Caco-2 (cell line): Measurements from ENCODE around the gene ZNF684. TPM values are rescaled to one million over a fixed set of nuclear protein-coding genes. Genes with fewer than 3 reads are reported as not detected.

Experiments used
- BruUV-seq: library from RNA; stranded (reverse); fragments of 400-500 nt; replicated peaks from 2 replicates; lab custom pipeline; 2021; lab: Mats Ljungman, UMichigan
- CTCF ChIA-PET: fragments of 300-600 bp; sonication (Branson Sonifier 250); formaldehyde crosslinking; loops from one replicate; lab custom pipeline; 2022; ENCODE audit warnings: antibody characterized with exemption; lab: Charles Lee
- POLR2A ChIA-PET: fragments of 300-600 bp; sonication (Branson Sonifier 250); formaldehyde crosslinking; loops from one replicate; lab custom pipeline; 2022; ENCODE audit warnings: antibody characterized with exemption; lab: Charles Lee
- DNase-seq, 2 experiments: peaks; one replicate each; pipeline versions ENCODE4 v3.0.0 to v3.0.0-alpha.2; 2020 to 2022
- H3K27me3 ChIP-seq: replicated peaks from 2 replicates; pipeline ENCODE4 v1.6.0; 2011; ENCODE audit warnings: low read length; ENCODE audit not compliant: control insufficient read depth, insufficient read depth
- H3K36me3 ChIP-seq: 2 replicates; pipeline ENCODE4 v1.5.1; 2011; ENCODE audit warnings: low read length; ENCODE audit not compliant: control insufficient read depth, insufficient read depth
- H3K4me1 ChIP-seq: fragments of 250-450 bp; sonication (Bioruptor Pico); 2 replicates; pipeline ENCODE4 v1.5.1; 2020; ENCODE audit warnings: mild to moderate bottlenecking
- H3K4me3 ChIP-seq: 2 replicates; pipeline ENCODE4 v1.5.1; 2011; ENCODE audit warnings: low read depth, mild to moderate bottlenecking, control low read depth, low read length
- H3K9me3 ChIP-seq: fragments of 250-450 bp; sonication (Bioruptor Pico); 2 replicates; pipeline ENCODE4 v1.5.1; 2020; ENCODE audit warnings: mild to moderate bottlenecking, moderate library complexity
- H3K27ac Mint-ChIP-seq: one replicate; pipeline ENCODE4 v1.8.0; 2022; ENCODE audit warnings: mixed read lengths; ENCODE audit not compliant: unreplicated experiment
- H3K27me3 Mint-ChIP-seq: one replicate; pipeline ENCODE4 v1.8.0; 2022; ENCODE audit warnings: mixed read lengths; ENCODE audit not compliant: insufficient read depth, unreplicated experiment
- H3K36me3 Mint-ChIP-seq: one replicate; pipeline ENCODE4 v1.8.0; 2022; ENCODE audit warnings: mild to moderate bottlenecking, mixed read lengths; ENCODE audit not compliant: insufficient read depth, unreplicated experiment
- H3K4me1 Mint-ChIP-seq: one replicate; pipeline ENCODE4 v1.8.0; 2022; ENCODE audit warnings: low read depth, mixed read lengths; ENCODE audit not compliant: unreplicated experiment
- H3K4me3 Mint-ChIP-seq: one replicate; pipeline ENCODE4 v1.8.0; 2022; ENCODE audit warnings: mild to moderate bottlenecking, moderate library complexity, mixed read lengths; ENCODE audit not compliant: unreplicated experiment
- H3K9me3 Mint-ChIP-seq: one replicate; pipeline ENCODE4 v1.8.0; 2022; ENCODE audit warnings: mixed read lengths; ENCODE audit not compliant: unreplicated experiment
- CTCF ChIP-seq, 2 experiments: fragments of 200-600 bp in 1 of 2; IDR thresholded peaks; 1 replicate in 1 of 2; 2 replicates in 1 of 2; pipeline versions ENCODE4 v1.5.1 to v1.8.0; 2011 to 2022; ENCODE audit warnings: antibody characterized with exemption in 1 of 2, control low read depth in 1 of 2, inconsistent platforms in 1 of 2, low read depth in 1 of 2, low read length in 1 of 2, mild to moderate bottlenecking in 1 of 2, moderate library complexity in 1 of 2; ENCODE audit not compliant: insufficient read depth in 1 of 2, severe bottlenecking in 1 of 2, unreplicated experiment in 1 of 2
- intact Hi-C: fragments of 100-400 bp; cut with micrococcal nuclease; formaldehyde crosslinking; loops from one replicate; pipeline ENCODE4 v1.10.0; 2022; ENCODE audit not compliant: unreplicated experiment
- total RNA-seq: library from RNA; stranded (reverse); gene quantifications from 2 replicates; pipeline ENCODE4 v1.2.3, GENCODE V29; 2022

The ZNF684 gene
- total RNA-seq, 1 experiment from 2014 or later: 3.2 TPM

GRCh38 chr1:40582116-40582515, 50.7 kb downstream of the ZNF684 start:
- TF ChIP-seq CTCF (IDR thresholded peaks at IDR 0.05; ENCODE audit: insufficient read depth in 1 of 2, low read depth in 1 of 2, low read length in 1 of 2, severe bottlenecking in 1 of 2, unreplicated experiment in 1 of 2): no peak
- H3K36me3 Mint-ChIP-seq: no peaks in the 10 kb centered on the region
- Histone ChIP-seq H3K27me3 (no peaks in the 10 kb centered on the region), H3K36me3 (no peaks in the 10 kb centered on the region), H3K4me1 (no peaks in the 10 kb centered on the region), H3K4me3 (no peak overlapping the region), H3K9me3 (no peaks in the 10 kb centered on the region)
- no TSS peak for BruUV-seq
- intact Hi-C loops: no loop called here
- ChIA-PET CTCF (no interaction called here), POLR2A (no interaction called here)
- no peak overlapping the region for H3K4me3 Mint-ChIP-seq
- H3K9me3 Mint-ChIP-seq: no peaks in the 10 kb centered on the region
- DNase-seq: no peak
- H3K4me1 Mint-ChIP-seq: no peaks in the 10 kb centered on the region
- H3K27me3 Mint-ChIP-seq: peaks cover 2% of the 10 kb centered on the region
- no peak overlapping the region for H3K27ac Mint-ChIP-seq

GRCh38 chr1:40583980-40584379, 52.5 kb downstream of the ZNF684 start:
- Mint-ChIP-seq H3K4me3 (no peak overlapping the region), H3K27ac (no peak overlapping the region), H3K27me3 (peaks cover 4% of the 10 kb centered on the region), H3K36me3 (no peaks in the 10 kb centered on the region), H3K4me1 (no peaks in the 10 kb centered on the region), H3K9me3 (no peaks in the 10 kb centered on the region)
- DNase-seq: no peak
- intact Hi-C loops: no loop called here
- no TSS peak for BruUV-seq
- POLR2A ChIA-PET: no interaction called here
- CTCF ChIA-PET: no interaction called here
- TF ChIP-seq CTCF (IDR thresholded peaks at IDR 0.05; ENCODE audit: insufficient read depth in 1 of 2, low read depth in 1 of 2, low read length in 1 of 2, severe bottlenecking in 1 of 2, unreplicated experiment in 1 of 2): no peak
- Histone ChIP-seq H3K27me3 (no peaks in the 10 kb centered on the region), H3K36me3 (no peaks in the 10 kb centered on the region), H3K4me1 (no peaks in the 10 kb centered on the region), H3K4me3 (no peak overlapping the region), H3K9me3 (no peaks in the 10 kb centered on the region)

DNA sequence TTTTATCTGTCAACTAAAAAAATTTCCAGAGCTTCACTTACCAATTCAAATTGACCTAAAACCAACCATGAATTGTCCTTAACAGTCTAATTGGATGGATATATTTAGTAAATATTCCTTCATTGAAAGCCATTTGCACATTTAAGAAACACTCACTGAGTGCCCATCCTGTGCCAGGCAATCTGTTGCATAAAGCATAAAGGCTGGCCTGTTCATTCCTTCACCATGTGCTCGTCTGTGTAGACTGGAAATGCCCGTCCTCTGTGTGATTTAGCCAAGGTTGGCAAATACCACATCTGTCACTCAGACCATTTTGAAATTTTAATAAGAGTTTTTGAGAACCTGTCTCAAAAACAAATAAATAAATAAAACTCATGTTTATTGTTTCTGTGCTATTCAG, 57.1 kb downstream of the ZNF684 start:
- Mint-ChIP-seq H3K36me3 (no peaks in the 10 kb centered on the region), H3K9me3 (no peaks in the 10 kb centered on the region), H3K4me3 (no peak overlapping the region), H3K27me3 (peaks cover 2% of the 10 kb centered on the region), H3K27ac (no peak overlapping the region), H3K4me1 (no peaks in the 10 kb centered on the region)
- no peak for TF ChIP-seq CTCF (IDR thresholded peaks at IDR 0.05; ENCODE audit: insufficient read depth in 1 of 2, low read depth in 1 of 2, low read length in 1 of 2, severe bottlenecking in 1 of 2, unreplicated experiment in 1 of 2)
- no peaks in the 10 kb centered on the region for H3K9me3 ChIP-seq
- no peak for DNase-seq
- BruUV-seq: no TSS peak
- ChIA-PET CTCF (no interaction called here), POLR2A (no interaction called here)
- no peak overlapping the region for H3K4me3 ChIP-seq
- H3K4me1 ChIP-seq: no peaks in the 10 kb centered on the region
- no peaks in the 10 kb centered on the region for H3K27me3 ChIP-seq
- intact Hi-C loops: no loop called here
- no peaks in the 10 kb centered on the region for H3K36me3 ChIP-seq
